Measurements from ENCODE around the gene GMPR2. TPM values are rescaled to one million over a fixed set of nuclear protein-coding genes. Genes with fewer than 3 reads are reported as not detected.

The GMPR2 gene
- total RNA-seq, 1 donor from 2014 or later, result 55.8 TPM

DNA sequence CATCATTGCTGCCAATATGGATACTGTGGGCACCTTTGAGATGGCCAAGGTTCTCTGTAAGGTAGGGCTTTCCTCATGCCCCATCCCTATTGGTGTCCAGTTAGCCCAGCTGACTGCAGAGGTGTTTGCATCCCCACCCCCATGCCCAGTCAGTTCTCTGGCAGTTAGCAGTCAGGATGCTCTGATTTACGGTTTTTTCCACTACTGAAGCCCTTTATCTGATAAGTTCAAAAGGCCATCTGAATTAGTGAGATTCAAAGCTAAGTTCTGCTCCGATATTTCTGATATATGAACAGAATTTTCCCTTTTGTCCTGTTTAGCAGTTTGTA, 773 bp downstream of the GMPR2 start:
- no peak for DNase-seq
- Mint-ChIP-seq H3K36me3 (ENCODE audit: unreplicated experiment) (peaks cover 5% of the 10 kb centered on the region), H3K4me1 (ENCODE audit: low read depth, unreplicated experiment) (peaks cover 4% of the 10 kb centered on the region), H3K9me3 (ENCODE audit: unreplicated experiment) (peaks cover 6% of the 10 kb centered on the region), H3K4me3 (ENCODE audit: unreplicated experiment) (peak overlapping the region; percentile 97), H3K27ac (ENCODE audit: unreplicated experiment) (no peak overlapping the region), H3K27me3 (ENCODE audit: unreplicated experiment) (peaks cover 3% of the 10 kb centered on the region)
- TF ChIP-seq, protein P1, sequence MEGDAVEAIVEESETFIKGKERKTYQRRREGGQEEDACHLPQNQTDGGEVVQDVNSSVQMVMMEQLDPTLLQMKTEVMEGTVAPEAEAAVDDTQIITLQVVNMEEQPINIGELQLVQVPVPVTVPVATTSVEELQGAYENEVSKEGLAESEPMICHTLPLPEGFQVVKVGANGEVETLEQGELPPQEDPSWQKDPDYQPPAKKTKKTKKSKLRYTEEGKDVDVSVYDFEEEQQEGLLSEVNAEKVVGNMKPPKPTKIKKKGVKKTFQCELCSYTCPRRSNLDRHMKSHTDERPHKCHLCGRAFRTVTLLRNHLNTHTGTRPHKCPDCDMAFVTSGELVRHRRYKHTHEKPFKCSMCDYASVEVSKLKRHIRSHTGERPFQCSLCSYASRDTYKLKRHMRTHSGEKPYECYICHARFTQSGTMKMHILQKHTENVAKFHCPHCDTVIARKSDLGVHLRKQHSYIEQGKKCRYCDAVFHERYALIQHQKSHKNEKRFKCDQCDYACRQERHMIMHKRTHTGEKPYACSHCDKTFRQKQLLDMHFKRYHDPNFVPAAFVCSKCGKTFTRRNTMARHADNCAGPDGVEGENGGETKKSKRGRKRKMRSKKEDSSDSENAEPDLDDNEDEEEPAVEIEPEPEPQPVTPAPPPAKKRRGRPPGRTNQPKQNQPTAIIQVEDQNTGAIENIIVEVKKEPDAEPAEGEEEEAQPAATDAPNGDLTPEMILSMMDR (IDR thresholded peaks at IDR 0.05; ENCODE audit: partially characterized antibody, unreplicated experiment), result no peak

DNA sequence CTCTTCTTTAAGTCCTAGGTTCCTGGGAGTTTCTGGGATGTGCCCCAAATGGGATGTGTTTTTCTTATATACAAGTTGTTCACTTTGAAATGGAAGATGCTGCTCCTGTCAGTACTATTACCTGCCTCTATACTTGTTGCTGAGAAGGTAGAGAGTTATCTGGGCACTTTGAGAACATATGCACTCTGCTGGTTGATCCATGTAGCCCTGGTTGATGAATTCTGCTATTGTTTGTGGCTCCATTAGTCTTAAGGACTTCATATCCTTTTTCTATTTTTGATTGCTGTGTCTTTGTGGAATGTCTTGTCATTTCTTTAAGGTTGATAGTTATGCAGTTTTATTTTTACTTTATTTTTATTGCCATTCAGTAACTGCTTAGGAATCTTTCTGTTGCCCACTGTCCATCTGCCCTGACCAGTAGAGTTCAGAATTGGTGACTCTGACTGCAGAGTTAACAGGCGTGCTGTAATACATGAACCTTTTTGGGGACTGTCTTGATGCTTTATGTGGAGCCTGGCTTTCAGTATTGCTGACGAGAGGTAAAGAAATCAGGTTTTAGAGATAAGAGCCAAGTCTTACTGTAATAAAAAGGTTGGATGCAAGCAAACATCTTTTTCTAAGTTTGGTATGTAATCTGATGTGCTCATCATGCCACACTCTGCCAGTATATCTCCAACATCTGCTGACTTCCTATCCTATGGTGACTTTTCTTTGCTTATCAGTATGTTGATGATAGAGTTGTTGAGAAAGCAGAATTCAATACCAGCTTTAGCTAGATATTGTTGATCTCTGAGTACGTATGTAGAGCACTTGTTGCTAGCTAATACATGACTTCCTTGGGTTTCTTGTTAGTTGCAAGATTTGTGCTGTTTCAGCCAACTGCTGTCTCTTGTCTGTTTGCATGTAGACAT, 1.6 kb downstream of the GMPR2 start:
- H3K36me3 Mint-ChIP-seq (ENCODE audit: unreplicated experiment), result peaks cover 5% of the 10 kb centered on the region
- peaks cover 5% of the 10 kb centered on the region for H3K27me3 Mint-ChIP-seq (ENCODE audit: unreplicated experiment)
- no peak for DNase-seq
- H3K4me1 Mint-ChIP-seq (ENCODE audit: low read depth, unreplicated experiment), result peaks cover 4% of the 10 kb centered on the region
- H3K27ac Mint-ChIP-seq (ENCODE audit: unreplicated experiment), result no peak overlapping the region
- peaks cover 6% of the 10 kb centered on the region for H3K9me3 Mint-ChIP-seq (ENCODE audit: unreplicated experiment)
- peak overlapping the region; percentile 59 for H3K4me3 Mint-ChIP-seq (ENCODE audit: unreplicated experiment)
- TF ChIP-seq, protein P1 (IDR thresholded peaks at IDR 0.05; ENCODE audit: partially characterized antibody, unreplicated experiment), result no peak

DNA sequence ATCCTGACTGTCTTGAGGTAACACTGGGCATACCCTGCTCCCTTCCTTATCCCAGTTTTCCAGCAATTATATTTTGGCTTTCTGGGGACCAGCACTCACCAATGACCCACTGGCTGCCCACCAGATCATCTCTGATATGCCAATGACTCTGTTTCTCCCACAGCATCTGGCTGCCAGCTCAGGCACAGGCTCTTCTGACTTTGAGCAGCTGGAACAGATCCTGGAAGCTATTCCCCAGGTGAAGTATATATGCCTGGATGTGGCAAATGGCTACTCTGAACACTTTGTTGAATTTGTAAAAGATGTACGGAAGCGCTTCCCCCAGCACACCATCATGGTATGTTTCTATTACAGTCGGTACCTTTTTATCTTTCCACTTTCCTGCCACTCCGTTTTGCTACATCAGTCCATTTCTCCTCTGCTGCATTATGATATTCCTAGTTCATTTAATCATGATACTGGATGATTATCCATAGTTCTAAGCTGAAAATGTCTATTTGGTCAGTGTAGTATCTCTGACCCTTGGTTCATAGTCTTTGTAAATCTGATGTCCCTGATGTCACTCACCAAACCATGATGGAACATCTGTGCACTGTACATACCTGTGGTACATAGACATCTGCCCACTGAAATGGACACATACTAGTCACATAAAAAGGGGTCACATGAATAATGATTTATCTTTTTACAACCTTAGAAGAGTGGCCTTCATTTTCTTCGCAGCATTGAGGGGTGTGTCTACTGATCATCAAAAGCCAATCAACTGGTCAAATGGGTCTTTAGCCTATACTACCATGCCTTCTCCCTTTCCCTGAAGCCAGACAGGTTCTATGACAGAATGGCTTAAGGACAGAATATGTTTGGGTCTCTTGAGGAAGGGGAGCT, 3.3 kb downstream of the GMPR2 start:
- Mint-ChIP-seq H3K27me3 (ENCODE audit: unreplicated experiment) (peaks cover 5% of the 10 kb centered on the region), H3K36me3 (ENCODE audit: unreplicated experiment) (peaks cover 5% of the 10 kb centered on the region), H3K4me3 (ENCODE audit: unreplicated experiment) (no peak overlapping the region)

DNA sequence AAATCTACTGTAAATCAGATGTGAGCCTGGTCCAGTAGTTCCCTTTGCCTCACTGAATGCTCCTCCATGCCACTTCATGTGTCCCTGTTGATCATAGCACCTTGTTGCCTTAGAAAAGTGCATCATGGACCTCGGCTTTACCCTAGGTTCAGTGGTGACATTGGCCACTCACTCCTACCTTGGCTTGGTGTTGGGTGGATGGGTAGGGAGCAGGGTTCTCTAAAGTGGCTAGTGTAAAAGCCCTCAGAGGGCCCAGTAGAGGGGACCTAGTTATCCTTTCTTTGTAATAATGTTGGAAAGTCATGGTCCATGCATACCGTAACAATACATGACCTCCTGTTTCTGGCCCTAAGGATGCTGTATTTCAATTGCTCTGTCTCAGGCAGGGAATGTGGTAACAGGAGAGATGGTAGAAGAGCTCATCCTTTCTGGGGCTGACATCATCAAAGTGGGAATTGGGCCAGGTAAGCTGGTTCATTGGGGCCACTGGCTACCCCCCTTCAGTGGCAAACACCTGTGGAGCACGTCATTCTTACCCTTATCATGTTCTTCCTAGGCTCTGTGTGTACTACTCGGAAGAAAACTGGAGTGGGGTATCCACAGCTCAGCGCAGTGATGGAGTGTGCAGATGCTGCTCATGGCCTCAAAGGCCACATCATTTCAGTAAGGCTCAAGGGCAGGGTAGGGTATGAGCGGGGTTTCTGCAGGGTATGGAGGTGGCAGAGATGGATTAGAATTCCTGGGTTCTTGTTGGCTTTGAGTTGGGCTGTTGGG, 4.1 kb downstream of the GMPR2 start:
- Mint-ChIP-seq H3K4me1 (ENCODE audit: low read depth, unreplicated experiment) (peaks cover 10% of the 10 kb centered on the region), H3K36me3 (ENCODE audit: unreplicated experiment) (peaks cover 5% of the 10 kb centered on the region), H3K9me3 (ENCODE audit: unreplicated experiment) (peaks cover 3% of the 10 kb centered on the region), H3K27me3 (ENCODE audit: unreplicated experiment) (peaks cover 5% of the 10 kb centered on the region), H3K4me3 (ENCODE audit: unreplicated experiment) (no peak overlapping the region), H3K27ac (ENCODE audit: unreplicated experiment) (no peak overlapping the region)
- no peak for DNase-seq
- TF ChIP-seq, protein P1 (IDR thresholded peaks at IDR 0.05; ENCODE audit: partially characterized antibody, unreplicated experiment), result no peak

More for the DNA sequence above, 3.3 kb downstream of the GMPR2 start:
- Mint-ChIP-seq H3K4me1 (ENCODE audit: low read depth, unreplicated experiment) (peaks cover 9% of the 10 kb centered on the region), H3K9me3 (ENCODE audit: unreplicated experiment) (peaks cover 5% of the 10 kb centered on the region), H3K27ac (ENCODE audit: unreplicated experiment) (no peak overlapping the region)
- TF ChIP-seq, protein P1 (IDR thresholded peaks at IDR 0.05; ENCODE audit: partially characterized antibody, unreplicated experiment), result no peak
- no peak for DNase-seq
